Smooth muscle cell (in vitro differentiated cells): Measurements from ENCODE around the gene KRT15. TPM values are rescaled to one million over a fixed set of nuclear protein-coding genes. Genes with fewer than 3 reads are reported as not detected.

Experiments
- DNase-seq: peaks from one replicate; lab custom pipeline; 2025; ENCODE audit not compliant: unreplicated experiment; lab: John Stamatoyannopoulos, UW
- H2AFZ ChIP-seq: fragments of 200-600 bp; sonication (generic); 2 replicates; pipeline ENCODE4 v1.6.0; 2016; ENCODE audit warnings: antibody characterized with exemption, low read depth, mild to moderate bottlenecking
- H3F3A ChIP-seq: fragments of 200-600 bp; sonication (generic); 2 replicates; pipeline ENCODE4 v1.6.0; 2017; ENCODE audit warnings: antibody characterized with exemption, low read depth
- H3K27ac ChIP-seq: fragments of 200-600 bp; sonication (generic); 2 replicates; pipeline ENCODE4 v1.5.1; 2016; ENCODE audit warnings: low read depth, mild to moderate bottlenecking
- H3K27me3 ChIP-seq: fragments of 200-600 bp; sonication (generic); 2 replicates; pipeline ENCODE4 v1.6.1; 2016; ENCODE audit warnings: low read depth, mild to moderate bottlenecking
- H3K36me3 ChIP-seq: fragments of 200-600 bp; sonication (generic); 2 replicates; pipeline ENCODE4 v1.5.1; 2016; ENCODE audit warnings: low read depth
- H3K4me1 ChIP-seq: fragments of 200-600 bp; sonication (generic); 2 replicates; pipeline ENCODE4 v1.5.1; 2016; ENCODE audit warnings: low read depth
- H3K4me2 ChIP-seq: fragments of 200-600 bp; sonication (generic); 2 replicates; pipeline ENCODE4 v1.6.0; 2016; ENCODE audit warnings: mild to moderate bottlenecking
- H3K4me3 ChIP-seq: fragments of 200-600 bp; sonication (generic); 2 replicates; pipeline ENCODE4 v1.5.1; 2016; ENCODE audit warnings: mild to moderate bottlenecking
- H3K79me2 ChIP-seq: fragments of 200-600 bp; sonication (generic); 2 replicates; pipeline ENCODE4 v1.6.0; 2016; ENCODE audit warnings: low read depth, mild to moderate bottlenecking
- H3K9ac ChIP-seq: fragments of 200-600 bp; sonication (generic); 2 replicates; pipeline ENCODE4 v1.6.0; 2016; ENCODE audit warnings: low read depth
- H3K9me3 ChIP-seq: fragments of 200-600 bp; sonication (generic); replicated peaks from 2 replicates; pipeline ENCODE4 v1.5.1; 2016; ENCODE audit warnings: low read depth
- H4K20me1 ChIP-seq: fragments of 200-600 bp; sonication (generic); 2 replicates; pipeline ENCODE4 v1.6.0; 2016; ENCODE audit warnings: low read depth
- CTCF ChIP-seq: fragments of 200-600 bp; sonication (generic); IDR thresholded peaks from 2 replicates; pipeline ENCODE4 v1.5.1; 2017; ENCODE audit warnings: borderline replicate concordance, mild to moderate bottlenecking, antibody characterized with exemption; ENCODE audit not compliant: insufficient read depth, poor library complexity, severe bottlenecking
- WGBS: methylation state at CpG from one replicate; pipeline ENCODE4 v1.1.7; 2016; ENCODE audit warnings: low lambda C conversion rate; 5-methylcytosine and 5-hydroxymethylcytosine counted together
- polyA plus RNA-seq: library from polyadenylated mRNA; unstranded; fragments of >200 nt; fragmentation: Nextera tagmentation; extraction: Ambion mirVana; gene quantifications from 2 replicates; pipeline ENCODE4 v1.2.1, GENCODE V29; 2016
- total RNA-seq: library from RNA; depleted of rRNA; stranded (reverse); fragments of >200 nt; gene quantifications from 2 replicates; pipeline ENCODE4 v1.2.3, GENCODE V29; 2014

Gene KRT15
- total and polyA plus RNA-seq, 2 experiments from 2014 or later: 0.93 to 1.7 TPM

- H4K20me1 ChIP-seq: no peaks in the 10 kb centered on the region
- no peaks in the 10 kb centered on the region for H3K36me3 ChIP-seq
- no peak for TF ChIP-seq CTCF
- H2AFZ ChIP-seq: no peak overlapping the region
- no peak overlapping the region for H3K27ac ChIP-seq
- no peak overlapping the region for H3K4me3 ChIP-seq
- no peak for DNase-seq
- H3K27me3 ChIP-seq: no peaks in the 10 kb centered on the region
- H3F3A ChIP-seq: no peaks in the 10 kb centered on the region
- no peaks in the 10 kb centered on the region for H3K9me3 ChIP-seq
- H3K9ac ChIP-seq: no peak overlapping the region
- no peaks in the 10 kb centered on the region for H3K79me2 ChIP-seq
- H3K4me1 ChIP-seq: peaks cover 4% of the 10 kb centered on the region
- 83% methylated on average over 5 of the region's 5 CpGs for WGBS
- no peak overlapping the region for H3K4me2 ChIP-seq
These were observed 36.6 kb upstream of the KRT15 start for GRCh38 chr17:41555105-41555887.

GRCh38 chr17:41553987-41554680 is 35.4 kb upstream of the KRT15 start:
- H3K4me1 ChIP-seq: peaks cover 4% of the 10 kb centered on the region
- no peaks in the 10 kb centered on the region for H3K9me3 ChIP-seq
- H3K9ac ChIP-seq: no peak overlapping the region
- peaks cover 7% of the 10 kb centered on the region for H3F3A ChIP-seq
- no peak for TF ChIP-seq CTCF
- no peaks in the 10 kb centered on the region for H3K36me3 ChIP-seq
- 71% methylated on average over 8 of the region's 8 CpGs for WGBS
- H3K27me3 ChIP-seq: no peaks in the 10 kb centered on the region
- no peak overlapping the region for H3K27ac ChIP-seq
- H3K4me3 ChIP-seq: no peak overlapping the region
- no peak for DNase-seq
- no peaks in the 10 kb centered on the region for H4K20me1 ChIP-seq
- H2AFZ ChIP-seq: peak overlapping the region; percentile 55
- H3K79me2 ChIP-seq: no peaks in the 10 kb centered on the region
- no peak overlapping the region for H3K4me2 ChIP-seq

- TF ChIP-seq CTCF: no peak
- H4K20me1 ChIP-seq: no peaks in the 10 kb centered on the region
- no peak overlapping the region for H2AFZ ChIP-seq
- no peaks in the 10 kb centered on the region for H3K79me2 ChIP-seq
- H3K4me1 ChIP-seq: peaks cover 9% of the 10 kb centered on the region
- H3K36me3 ChIP-seq: no peaks in the 10 kb centered on the region
- H3K27ac ChIP-seq: no peak overlapping the region
- H3K9me3 ChIP-seq: no peaks in the 10 kb centered on the region
- 75% methylated on average over 4 of the region's 4 CpGs for WGBS
- H3K9ac ChIP-seq: no peak overlapping the region
- no peak overlapping the region for H3K4me3 ChIP-seq
- no peaks in the 10 kb centered on the region for H3K27me3 ChIP-seq
- H3F3A ChIP-seq: peaks cover 16% of the 10 kb centered on the region
- DNase-seq: no peak
- H3K4me2 ChIP-seq: no peak overlapping the region
These were observed 34.5 kb upstream of the KRT15 start for GRCh38 chr17:41553176-41553575.
